NCI-H187 (cell line): Measurements from ENCODE around the gene WNT9B.

Experiments
- DNase-seq, 2 experiments: peaks; one replicate each; lab custom pipeline; 2025; lab: John Stamatoyannopoulos, UW

The WNT9B gene

DNA sequence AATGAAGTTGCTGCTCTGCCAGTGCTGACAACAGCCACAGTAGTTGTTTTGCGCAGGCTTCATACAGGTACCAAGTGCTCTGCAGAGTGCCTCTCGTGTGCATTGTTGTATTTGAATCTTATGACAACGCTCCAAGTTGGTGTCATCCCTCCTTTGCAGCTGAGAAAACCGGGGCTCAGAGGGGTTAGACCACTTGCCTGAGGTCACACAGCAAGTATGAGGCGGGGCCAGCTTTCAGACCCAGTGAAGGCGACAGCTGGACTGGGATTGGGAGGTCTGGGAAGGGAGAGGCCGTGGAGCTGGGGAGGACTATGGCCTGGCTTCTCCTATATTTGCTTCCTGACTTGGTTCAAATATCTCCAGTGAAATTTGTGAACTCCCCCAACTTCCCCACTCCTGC, 33.2 kb downstream of the WNT9B start:
- no peak for DNase-seq

DNA sequence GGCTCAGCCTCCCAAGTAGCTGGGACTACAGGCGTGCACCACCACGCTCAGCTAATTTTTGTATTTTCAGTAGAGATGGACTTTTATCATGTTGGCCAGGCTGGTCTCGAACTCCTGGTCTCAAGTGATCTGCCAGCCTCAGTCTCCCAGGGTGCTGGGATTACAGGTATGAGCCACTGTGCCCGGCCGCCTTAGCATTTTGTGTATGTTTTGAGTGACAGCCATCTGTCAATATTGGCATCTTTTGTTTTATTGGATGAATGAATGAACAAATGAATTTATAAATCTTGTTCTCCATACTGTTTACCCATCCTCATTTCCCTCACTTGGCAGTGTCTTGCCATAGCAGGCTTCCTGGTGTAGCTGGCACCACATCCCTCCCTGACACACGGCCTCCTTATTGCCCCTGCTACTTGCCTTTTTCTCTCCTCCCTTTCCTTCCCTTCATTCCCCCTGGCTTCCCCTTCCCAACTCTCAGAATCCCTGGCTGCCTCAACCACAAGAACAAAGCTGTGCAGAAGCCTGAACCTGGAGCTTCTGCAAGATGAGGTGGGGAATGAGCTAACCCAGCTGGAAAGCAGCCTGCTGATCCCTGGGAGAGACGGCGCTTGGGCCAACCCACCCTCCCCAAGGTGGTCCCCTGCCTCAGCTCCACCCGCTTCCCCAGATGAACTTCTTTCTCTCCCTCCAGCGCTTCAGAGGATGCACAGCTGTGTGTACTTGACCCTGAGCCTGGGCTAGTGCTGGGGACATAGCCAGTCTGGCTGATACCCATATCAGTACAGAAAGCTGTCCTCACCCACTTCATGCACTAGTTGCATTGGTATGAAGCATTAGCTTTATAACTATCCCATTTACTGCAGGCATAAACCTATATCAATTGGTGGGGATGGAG, 34.3 kb downstream of the WNT9B start:
- no peak for DNase-seq

DNA sequence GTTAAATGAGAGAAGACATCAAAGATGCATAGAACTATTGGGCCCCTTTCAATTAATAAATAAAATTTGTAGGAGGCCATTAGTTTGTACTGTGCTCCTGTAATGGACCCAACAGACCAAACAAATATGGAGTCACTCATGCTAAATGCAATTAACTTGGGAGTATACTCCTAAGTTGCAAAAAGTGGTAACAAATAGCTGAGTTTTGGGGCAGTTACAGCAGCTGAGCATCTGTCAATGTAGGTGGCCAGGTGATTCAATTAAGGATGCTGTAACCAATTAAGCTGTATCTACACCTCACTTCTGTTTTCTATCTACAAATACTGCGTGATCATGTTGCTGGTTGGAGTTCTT, 34.9 kb downstream of the WNT9B start:
- DNase-seq = no peak

DNA sequence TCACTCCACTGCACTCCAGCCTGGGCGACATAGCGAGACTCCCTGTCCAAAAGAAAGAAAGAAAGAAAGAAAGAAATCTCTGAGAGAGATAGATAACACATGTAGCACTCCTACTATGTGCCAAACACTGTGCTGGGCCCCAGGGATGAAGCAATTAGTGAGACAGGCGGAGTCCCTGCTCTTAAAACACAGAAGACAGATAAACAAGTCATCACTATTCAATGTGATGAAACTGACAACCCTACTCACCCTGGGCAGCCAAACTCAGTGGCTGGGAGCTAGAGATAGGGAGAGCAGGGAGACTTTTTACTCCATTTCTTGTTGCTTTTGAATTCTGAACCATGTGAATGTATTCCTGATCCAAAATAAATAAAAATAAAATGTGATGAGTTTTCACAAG, 36.3 kb downstream of the WNT9B start:
- no peak for DNase-seq

DNA sequence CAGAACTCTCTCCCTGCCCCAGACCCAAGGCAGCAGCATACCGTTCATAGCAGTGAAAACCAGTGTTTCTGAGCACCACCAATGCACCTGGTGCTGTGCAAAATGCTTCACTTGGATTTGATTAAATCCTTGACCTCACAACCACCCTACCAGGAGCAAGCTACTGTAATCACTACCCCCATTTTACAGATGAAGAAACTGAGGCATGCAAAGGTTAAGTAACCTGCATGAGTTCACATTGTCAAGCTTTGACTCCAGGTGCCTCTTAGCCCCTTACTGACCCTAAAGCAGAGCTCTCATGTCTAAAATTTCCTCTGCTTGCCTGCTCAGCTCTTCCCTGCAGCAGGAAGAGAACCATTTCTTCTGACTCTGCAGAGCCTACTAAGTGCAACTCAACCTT, 37.3 kb downstream of the WNT9B start:
- DNase-seq = no peak

DNA sequence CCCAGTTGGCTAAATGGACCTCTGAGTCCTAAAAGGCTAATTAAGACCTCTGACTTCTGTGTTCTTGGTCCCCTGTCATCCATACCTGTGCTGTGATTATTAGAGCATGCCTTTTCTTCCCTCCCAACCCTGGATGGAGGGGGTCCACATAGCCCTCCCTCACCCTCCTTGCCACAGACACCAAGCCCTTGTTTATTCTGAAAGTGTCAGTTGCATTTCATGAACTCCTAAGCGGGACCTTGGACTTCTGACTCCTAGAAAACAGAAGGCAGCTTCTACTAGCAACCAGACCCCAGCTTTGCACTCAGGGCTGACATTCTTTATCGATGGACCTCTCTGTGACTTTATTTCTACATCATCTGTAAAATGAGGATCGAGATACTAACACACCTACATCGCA, 38.1 kb downstream of the WNT9B start:
- DNase-seq = no peak

DNA sequence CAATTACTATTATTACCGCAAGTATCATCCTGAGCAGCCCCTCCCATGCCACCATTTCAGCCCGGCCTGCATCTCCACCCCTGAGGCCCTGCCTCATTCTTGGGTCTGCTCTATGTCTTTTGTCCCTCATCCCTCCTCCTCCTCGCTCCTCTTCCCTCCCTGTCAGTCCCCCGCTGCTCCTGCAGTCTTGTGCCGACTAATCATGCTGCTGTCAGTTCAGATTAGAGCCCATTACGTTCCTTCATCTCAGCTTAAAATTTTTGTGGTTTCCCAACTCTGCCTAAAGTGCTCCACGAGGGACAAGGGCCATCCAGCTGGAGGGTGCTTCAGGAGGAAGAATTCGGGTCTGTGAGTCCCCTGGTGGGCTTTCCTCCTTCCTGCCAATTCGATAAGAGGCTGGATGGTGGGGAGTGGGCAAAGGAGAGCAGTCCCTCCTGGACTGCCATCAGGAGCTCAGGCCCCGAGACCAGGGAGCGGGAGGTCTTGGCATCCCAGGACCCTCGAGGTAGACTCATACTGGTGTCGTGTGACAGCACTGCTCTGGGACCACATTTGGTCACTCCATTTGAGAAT, 38.7 kb downstream of the WNT9B start:
- DNase-seq = no peak

DNA sequence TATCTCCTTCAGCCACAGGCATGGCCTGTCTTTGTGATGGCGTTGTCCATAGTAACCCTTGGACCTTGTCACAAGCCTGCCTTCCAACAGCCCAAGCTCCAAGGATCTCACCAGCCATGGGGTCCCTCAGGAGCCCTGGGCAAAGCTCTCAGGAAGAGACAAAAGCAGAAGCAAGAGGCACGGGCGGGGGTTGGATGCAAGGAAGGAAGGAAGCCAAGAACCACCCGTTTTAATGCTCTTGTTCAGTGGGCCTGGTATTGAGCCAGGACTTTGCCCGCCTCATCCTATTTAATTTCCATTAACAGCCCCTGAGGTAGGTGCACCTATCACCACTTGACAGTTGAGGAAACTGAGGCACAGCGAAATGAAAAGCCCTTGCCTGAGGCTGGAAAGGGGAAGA, 39.3 kb downstream of the WNT9B start:
- no peak for DNase-seq

DNA sequence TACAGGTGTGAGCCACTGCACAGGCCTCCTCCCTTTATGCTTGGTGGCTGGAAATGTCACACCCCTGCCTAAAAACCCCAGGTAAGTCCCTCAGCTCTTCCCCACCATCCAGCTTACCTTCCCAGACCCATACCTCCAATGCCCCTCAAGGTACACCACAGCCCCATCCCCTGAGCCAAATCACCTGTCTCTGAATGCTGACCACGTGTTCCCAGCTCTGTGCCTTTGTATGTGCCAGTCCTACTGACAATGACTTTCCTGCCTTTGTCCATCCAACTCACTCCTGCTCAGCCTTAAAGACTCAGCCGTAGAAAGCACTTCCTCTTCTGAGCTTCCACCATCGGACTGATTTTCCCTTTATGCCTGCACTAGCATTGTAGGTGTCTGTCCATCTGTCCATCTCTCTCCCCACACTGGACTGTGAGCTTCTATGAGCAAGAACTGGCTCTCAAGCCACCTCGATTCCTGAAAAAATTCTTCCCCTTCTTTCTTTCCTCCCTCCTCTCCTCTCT, 40.9 kb downstream of the WNT9B start:
- no peak for DNase-seq

DNA sequence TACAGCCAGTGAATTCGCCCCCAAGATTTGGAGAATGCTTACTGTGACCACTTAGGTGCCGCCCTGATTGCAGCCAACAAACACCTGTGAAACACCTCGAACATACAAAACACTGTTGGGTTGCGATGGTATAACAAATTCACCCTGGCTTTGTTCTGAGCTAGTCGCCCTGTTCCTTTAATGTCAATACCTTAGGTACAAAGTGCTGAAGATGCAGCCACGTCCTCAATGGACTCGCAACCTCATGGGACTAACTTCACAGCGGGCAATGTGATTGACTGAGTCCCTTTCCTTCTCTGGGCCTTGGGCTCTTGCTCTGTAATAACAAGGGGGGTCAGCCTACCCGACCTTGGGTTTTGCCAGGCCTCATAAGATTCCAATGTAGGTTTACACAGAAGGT, 42.6 kb downstream of the WNT9B start:
- DNase-seq = no peak

DNA sequence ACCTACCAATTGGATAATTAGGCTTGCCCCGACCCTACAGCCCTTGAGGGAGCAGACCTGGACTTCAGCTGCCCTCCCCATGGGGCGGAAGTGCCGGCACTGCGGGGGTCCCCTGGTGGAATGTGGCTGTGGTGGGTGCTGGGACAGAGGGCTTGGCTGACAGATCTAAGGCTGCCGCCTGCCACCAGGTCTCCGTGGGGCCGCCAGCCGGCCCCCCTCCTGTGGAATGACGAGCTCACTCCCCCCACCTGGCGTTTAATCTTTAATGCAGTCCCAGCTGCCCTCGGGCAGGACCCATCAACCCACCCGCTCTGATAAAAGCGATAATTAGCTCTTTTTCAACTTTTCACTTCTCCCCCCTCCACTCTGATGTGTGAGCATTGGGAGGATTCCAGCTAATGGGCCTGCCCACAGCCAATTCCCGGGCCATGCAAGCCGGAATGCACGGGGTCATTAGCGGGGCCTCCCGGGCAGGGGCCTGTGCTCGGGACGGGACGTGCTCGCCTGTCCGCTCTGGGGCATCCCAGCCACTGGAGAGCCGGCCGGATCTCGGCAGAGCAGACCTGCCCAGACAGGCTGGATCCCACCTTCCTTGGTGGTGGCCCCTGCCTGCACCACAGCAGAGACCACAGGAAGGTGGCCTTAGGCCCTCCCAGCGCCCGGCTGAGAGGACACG, 43.2 kb downstream of the WNT9B start:
- no peak for DNase-seq

DNA sequence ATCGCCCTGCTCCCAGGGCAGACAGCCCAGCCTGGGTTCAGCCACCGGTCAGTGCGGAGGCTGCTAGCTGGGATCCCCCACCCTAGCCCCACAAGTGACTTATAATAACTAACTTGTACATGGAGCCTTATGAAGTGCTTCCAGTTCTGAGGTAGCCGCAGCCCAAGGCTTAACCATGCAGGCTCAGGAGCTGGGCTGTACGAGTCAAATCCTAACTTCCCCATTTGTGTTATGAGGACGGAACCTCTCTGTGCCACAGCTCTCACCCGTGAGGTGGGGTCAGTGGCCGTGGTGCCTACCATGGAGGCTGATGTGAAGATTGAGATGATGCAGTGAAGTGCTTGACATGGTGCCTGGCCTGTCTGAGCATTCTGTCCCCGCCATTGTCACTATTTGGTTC, 43.8 kb downstream of the WNT9B start:
- no peak for DNase-seq

DNA sequence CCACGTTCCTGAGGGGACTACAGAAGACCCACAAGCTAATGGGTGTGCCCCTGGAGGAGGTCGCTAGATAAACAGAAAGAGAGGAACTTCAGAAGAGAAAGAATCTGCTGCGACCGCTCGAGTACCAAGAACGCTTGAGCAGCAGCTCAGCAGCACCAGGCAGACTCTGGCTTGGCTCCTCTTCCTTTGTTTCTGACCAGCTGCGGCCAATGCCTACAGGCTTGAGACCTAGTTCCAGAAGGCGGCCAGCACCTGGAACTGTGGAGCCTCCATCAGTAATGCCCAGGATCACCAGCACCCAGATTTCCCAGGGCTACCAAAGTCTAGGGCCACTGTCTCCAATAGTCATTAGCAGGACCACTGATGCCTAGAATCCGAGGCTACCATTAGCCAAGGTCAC, 45.6 kb downstream of the WNT9B start:
- DNase-seq = no peak

DNA sequence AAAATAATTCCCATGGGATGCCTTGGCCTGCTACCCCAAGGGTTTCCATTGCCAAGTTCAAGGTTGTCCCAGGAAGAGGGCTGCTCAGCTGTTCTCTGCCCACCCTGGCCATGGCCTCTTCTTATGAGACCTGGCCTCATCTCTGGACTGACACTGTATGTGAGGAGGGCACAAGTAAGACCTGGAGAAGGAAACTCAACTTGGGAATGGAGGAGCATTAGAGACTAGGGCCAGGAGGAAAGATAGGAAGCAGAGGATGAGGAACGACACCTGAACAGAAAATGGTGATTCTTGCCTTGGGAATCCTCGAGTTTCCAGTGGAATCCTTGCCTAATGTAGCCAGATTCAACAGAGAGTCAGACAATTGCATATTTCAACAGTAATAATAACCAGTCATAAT, 47.0 kb downstream of the WNT9B start:
- no peak for DNase-seq

DNA sequence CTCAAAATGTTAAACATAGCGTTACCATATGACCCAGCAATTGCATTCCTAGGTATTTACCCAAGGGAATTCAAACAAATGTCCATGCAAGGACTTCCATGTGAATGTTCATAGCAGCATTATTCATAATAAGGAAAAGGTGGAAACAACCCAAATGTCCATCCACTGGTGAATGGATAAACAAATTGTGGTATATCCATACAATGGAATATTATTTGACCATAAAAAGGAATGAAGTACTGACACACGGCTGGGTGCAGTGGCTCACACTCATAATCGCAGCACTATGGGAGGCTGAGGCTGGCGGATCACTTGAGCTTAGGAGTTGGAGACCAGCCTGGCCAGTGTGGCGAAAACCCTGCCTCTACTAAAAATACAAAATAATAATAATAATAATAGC, 47.5 kb downstream of the WNT9B start:
- DNase-seq = no peak

DNA sequence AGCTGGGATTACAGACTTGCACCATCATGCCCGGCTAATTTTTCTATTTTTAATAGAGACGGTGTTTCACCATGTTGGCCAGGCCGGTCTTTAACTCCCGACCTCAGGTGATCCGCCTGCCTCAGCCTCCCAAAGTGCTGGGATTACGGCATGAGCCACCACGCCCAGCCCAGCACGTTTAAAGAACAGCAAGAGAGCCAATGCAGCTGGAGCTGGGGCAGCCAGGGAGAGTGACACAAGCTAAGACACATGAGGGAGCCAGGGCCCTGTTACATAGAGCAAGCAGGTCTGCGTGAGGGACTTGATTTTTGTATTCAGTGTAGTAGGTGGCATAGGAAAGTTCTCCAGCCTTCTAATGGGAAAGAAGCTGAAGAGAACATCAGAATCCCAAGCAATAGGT, 49.9 kb downstream of the WNT9B start:
- DNase-seq = no peak

DNA sequence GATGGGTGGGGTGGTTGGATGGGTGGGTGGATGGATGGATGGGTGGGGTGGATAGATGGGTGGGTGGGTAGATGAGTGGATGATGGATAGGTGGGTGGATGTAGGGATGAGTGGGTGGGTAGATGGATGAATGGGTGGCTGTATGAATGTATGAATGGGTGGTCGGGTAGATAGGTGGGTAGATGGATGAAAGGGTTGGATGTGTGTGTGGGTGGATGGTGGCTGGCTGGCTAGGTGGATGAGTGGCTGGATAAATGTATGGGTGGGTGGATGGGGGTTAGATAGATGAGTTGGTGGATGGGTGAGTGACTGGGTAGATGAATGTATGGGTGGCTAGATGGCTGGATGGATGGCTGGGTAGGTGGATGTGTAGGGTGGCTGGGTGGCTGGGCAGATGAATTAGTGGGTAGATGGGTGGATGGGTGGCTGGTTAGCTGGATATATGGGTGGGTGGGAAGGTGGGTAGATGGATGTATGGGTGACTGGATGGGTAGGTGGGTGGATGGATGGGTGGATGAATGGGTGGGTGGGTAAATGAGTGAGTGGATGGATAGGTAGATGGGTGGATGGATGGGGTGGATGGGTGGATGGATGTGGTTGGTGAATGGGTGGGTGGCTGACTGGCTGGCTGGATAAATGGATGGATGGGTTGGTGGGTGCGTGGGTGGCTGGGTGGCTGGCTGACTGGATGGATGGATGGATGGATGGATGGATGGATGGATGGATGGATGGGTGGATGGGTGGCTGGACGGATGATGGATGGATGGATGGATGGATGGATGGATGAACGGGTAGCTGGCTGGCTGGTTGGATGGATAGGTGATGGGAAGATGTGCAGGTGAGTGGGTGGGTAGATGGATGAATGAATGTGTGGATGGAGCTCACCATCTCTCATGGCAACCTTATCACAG, 52.6 kb downstream of the WNT9B start:
- no peak for DNase-seq

DNA sequence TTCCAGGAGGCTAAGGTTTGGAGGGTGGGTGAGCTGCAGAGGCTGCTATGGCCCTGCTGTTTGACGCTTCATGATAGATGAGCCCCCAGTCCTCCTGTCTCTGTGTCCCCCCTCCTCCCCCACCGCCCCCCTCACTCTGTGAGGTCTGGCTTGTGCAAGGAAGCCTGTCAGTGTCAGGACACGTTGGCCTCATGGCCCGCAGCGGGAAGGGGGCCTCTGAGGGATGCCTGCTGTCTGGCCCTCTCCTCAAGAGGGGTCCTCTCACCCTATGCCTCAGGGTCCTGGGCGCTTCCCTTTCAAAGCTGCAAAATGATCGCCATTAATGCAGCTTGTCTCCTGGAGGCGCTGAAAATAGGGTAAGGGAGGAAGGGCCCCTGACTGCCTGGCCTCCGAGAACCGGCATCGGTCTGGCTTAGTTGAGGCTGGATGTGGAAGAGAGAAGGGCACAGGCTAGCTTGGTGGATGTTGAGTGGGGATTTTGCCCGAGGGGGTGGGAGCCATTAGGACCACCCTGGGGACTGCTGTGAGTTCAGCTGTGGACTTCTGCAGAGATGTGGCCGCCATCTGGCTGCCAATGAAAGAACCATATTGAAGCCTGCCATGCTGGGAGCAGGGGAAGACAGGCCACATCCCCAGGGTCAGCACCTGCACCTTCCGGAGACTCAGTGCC, 56.8 kb downstream of the WNT9B start:
- no peak for DNase-seq

DNA sequence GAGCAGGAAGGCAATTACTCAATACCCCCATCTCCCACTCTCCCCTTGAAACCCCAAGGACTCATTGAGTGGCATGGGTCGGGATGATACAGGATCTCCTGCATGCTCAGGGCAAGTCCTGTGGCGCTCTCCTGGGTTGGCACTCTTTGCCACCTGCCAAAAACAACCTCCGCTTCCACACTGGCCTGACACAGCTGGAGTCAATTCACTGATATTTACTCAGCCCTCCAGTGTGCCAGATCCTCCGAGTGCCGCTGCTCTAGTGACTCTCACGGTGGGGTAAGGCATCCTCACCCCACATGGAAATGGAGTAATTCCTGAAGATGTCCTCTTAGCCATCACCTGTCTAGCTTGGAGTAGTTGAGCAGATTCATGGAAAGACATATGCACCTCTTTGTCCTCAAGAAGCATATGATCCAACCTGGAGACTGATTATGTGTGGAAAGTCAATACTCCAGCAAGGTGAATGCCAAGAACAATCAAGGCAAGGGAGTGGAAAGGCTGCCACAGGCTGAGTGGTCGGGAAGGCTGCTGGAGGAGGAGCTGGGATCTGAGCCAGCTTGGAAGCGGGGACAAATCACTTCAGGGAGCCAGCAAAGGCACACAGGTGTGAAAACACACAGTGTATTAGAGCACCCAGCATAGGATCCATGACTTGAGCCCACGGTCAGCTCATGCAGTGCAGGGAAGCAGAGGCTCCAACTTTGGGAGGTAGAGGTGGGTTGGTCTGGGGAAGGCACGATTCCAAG, 59.0 kb downstream of the WNT9B start:
- no peak for DNase-seq

DNA sequence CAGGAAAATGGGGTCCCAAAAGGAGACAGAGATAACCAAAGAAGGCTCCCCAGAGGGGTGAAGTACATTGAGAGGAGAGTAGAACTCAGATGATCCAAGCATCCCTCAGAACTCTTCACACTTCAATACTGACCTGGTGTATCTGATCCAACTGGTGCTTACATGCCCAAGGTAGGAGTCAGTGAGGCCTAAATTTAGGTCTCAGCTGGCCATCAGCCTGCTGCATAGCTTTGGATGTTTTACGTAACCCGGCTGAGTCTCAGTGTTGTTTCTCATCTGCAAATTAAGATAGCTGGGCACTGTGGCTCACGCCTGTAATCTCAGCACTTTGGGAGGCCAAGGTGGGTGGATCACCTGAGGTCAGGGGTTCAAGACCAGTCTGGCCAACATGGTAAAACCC, 59.9 kb downstream of the WNT9B start:
- no peak for DNase-seq

DNA sequence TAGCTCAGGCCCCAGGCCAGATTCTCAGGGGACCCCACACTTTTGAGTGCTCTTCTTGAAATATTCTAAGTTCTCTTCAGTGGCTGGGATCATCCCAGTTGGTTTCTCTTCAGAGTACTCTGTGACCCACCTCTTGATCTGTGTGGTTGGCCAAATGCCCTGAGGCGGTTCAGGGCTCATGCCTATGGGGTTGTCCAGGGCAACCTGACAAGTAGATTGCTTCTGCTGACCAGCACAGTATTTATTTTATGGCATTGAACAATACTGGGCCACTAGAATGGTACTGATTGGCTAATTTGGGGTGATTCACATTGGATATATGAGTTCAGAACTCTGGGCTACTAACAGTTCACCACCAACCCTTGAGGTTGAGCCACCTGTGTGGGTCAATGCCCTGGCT, 64.2 kb downstream of the WNT9B start:
- no peak for DNase-seq
